Neuronal stem cell (in vitro differentiated cells): ENCODE data around the gene DCAF11.
A peak's percentile ranks its signal among the peaks of the same experiment; 100 is the strongest.

Source experiments
- DNase-seq: peaks from one replicate; pipeline ENCODE4 v3.0.0-alpha.2; 2013; ENCODE audit warnings: low spot score
- H2AFZ ChIP-seq: one replicate; pipeline ENCODE4 v1.6.1; 2013; ENCODE audit warnings: mild to moderate bottlenecking, low read length, inconsistent platforms
- H2AK5ac ChIP-seq: 2 replicates; pipeline ENCODE4 v1.6.1; 2013; ENCODE audit warnings: low read depth, mild to moderate bottlenecking, inconsistent platforms, low read length, moderate library complexity, mixed read lengths
- H2BK120ac ChIP-seq: 2 replicates; pipeline ENCODE4 v1.6.1; 2013; ENCODE audit warnings: low read depth, mild to moderate bottlenecking, inconsistent platforms, low read length, moderate library complexity, mixed read lengths
- H2BK12ac ChIP-seq: one replicate; pipeline ENCODE4 v1.6.1; 2013; ENCODE audit warnings: low read length, inconsistent platforms
- H2BK15ac ChIP-seq: 2 replicates; pipeline ENCODE4 v1.6.1; 2013; ENCODE audit warnings: mild to moderate bottlenecking, low read length, inconsistent platforms, mixed read lengths
- H2BK5ac ChIP-seq: one replicate; pipeline ENCODE4 v1.6.1; 2013; ENCODE audit warnings: inconsistent platforms, mild to moderate bottlenecking, low read length, moderate library complexity
- H3K14ac ChIP-seq: one replicate; pipeline ENCODE4 v1.6.1; 2013; ENCODE audit warnings: low read length, inconsistent platforms
- H3K18ac ChIP-seq: 2 replicates; pipeline ENCODE4 v1.6.1; 2013; ENCODE audit warnings: low read length, inconsistent platforms
- H3K23ac ChIP-seq: 2 replicates; pipeline ENCODE4 v1.6.1; 2013; ENCODE audit warnings: low read depth, mild to moderate bottlenecking, mixed read lengths, low read length, inconsistent platforms; ENCODE audit not compliant: poor library complexity
- H3K27ac ChIP-seq: replicated peaks from 3 replicates; pipeline ENCODE4 v1.5.1; 2013; ENCODE audit warnings: low read length, inconsistent platforms
- H3K27me3 ChIP-seq, 3 experiments: 2 replicates each; pipeline ENCODE4 v1.6.1; 2013; ENCODE audit warnings: low read length in 3 of 3, mild to moderate bottlenecking in 2 of 3, inconsistent platforms in 1 of 3, low read depth in 1 of 3, mixed read lengths in 1 of 3, moderate library complexity in 1 of 3; ENCODE audit not compliant: control insufficient read depth in 3 of 3, insufficient read depth in 3 of 3
- H3K36me3 ChIP-seq, 2 donors: replicated peaks in 1 of 2; 2 replicates each; pipeline ENCODE4 v1.6.1; 2013; ENCODE audit warnings: low read length in 2 of 2; ENCODE audit not compliant: control insufficient read depth in 2 of 2, insufficient read depth in 2 of 2
- H3K4ac ChIP-seq: 2 replicates; pipeline ENCODE4 v1.6.1; 2013; ENCODE audit warnings: inconsistent platforms, mild to moderate bottlenecking, low read length, moderate library complexity
- H3K4me1 ChIP-seq, 2 donors: 1 replicate in 1 of 2; 2 replicates in 1 of 2; pipeline ENCODE4 v1.6.1; 2013; ENCODE audit warnings: low read length in 2 of 2, low read depth in 1 of 2; ENCODE audit not compliant: control insufficient read depth in 2 of 2, insufficient read depth in 1 of 2
- H3K4me2 ChIP-seq: one replicate; pipeline ENCODE4 v1.6.1; 2013; ENCODE audit warnings: mild to moderate bottlenecking, low read length, inconsistent platforms; ENCODE audit not compliant: insufficient read depth, poor library complexity, severe bottlenecking
- H3K4me3 ChIP-seq, 2 donors: 2 replicates each; pipeline ENCODE4 v1.5.1; 2013; ENCODE audit warnings: low read length in 2 of 2, mild to moderate bottlenecking in 2 of 2, inconsistent platforms in 1 of 2, moderate library complexity in 1 of 2
- H3K79me1 ChIP-seq: one replicate; pipeline ENCODE4 v1.6.1; 2013; ENCODE audit warnings: low read depth, mild to moderate bottlenecking, inconsistent platforms, low read length, moderate library complexity
- H3K9ac ChIP-seq: one replicate; pipeline ENCODE4 v1.6.1; 2013; ENCODE audit warnings: mild to moderate bottlenecking, low read depth, low read length, inconsistent platforms; ENCODE audit not compliant: poor library complexity
- H3K9me3 ChIP-seq, 2 donors: replicated peaks in 1 of 2; 2 replicates each; pipeline versions ENCODE3 to v1.6.1; 2013; ENCODE audit warnings: low read length in 2 of 2, mild to moderate bottlenecking in 2 of 2, inconsistent platforms in 1 of 2, low read depth in 1 of 2, mixed read lengths in 1 of 2, moderate library complexity in 1 of 2; ENCODE audit not compliant: control insufficient read depth in 2 of 2, insufficient read depth in 1 of 2
- H4K8ac ChIP-seq: one replicate; pipeline ENCODE4 v1.6.1; 2013; ENCODE audit warnings: low read depth, mild to moderate bottlenecking, inconsistent platforms, low read length, moderate library complexity
- H4K91ac ChIP-seq: one replicate; pipeline ENCODE4 v1.6.1; 2013; ENCODE audit warnings: low read length, low read depth, mild to moderate bottlenecking, inconsistent platforms; ENCODE audit not compliant: poor library complexity
- WGBS, 2 donors: extraction: QIAGEN DNeasy Blood & Tissue Kit; methylation state at CpG; one replicate each; pipeline ENCODE4 v1.1.7; 2013; ENCODE audit warnings: missing lambda C conversion rate in 2 of 2, mixed read lengths in 1 of 2; ENCODE audit not compliant: insufficient read length in 2 of 2, insufficient replicate concordance in 1 of 2; ENCODE audit errors: extremely low coverage in 2 of 2; 5-methylcytosine and 5-hydroxymethylcytosine counted together

Gene DCAF11

DNA sequence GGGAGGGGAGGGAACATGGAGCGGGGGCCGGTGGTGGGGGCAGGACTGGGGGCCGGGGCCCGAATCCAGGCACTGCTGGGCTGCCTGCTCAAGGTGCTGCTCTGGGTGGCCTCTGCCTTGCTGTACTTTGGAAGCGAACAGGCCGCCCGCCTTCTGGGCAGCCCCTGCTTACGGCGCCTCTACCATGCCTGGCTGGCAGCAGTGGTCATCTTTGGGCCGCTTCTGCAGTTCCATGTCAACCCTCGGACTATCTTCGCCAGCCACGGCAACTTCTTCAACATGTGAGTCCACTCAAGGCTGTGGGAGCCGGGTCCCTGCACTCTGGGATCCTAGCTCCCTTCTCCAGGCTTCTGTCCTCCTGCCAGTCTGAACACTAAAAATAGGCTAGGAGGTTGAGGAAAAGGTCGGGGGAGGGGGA lies 17.0 kb downstream of the DCAF11 start:
- no peak overlapping the region for H2BK5ac ChIP-seq
- H3K9ac ChIP-seq, result no peak overlapping the region
- H3K9me3 ChIP-seq, result no peaks in the 10 kb centered on the region
- no peaks in the 10 kb centered on the region for H3K79me1 ChIP-seq
- no peak overlapping the region for H3K23ac ChIP-seq
- no peaks in the 10 kb centered on the region for H3K36me3 ChIP-seq
- H2BK12ac ChIP-seq, result no peak overlapping the region
- WGBS, 2 donors, result no CpG with 5 or more reads among the region's 15 CpGs
- H3K14ac ChIP-seq, result no peak overlapping the region
- no peak overlapping the region for H3K4me2 ChIP-seq
- H3K18ac ChIP-seq, result no peak overlapping the region
- H2BK120ac ChIP-seq, result no peak overlapping the region
- H3K4ac ChIP-seq, result no peak overlapping the region
- no peak overlapping the region for H3K27ac ChIP-seq
- no peaks in the 10 kb centered on the region for H3K27me3 ChIP-seq
- no peak overlapping the region for H4K8ac ChIP-seq
- H2AFZ ChIP-seq, result no peak overlapping the region
- peak overlapping the region; percentile 58 for H2BK15ac ChIP-seq
- peaks cover 6 to 7% of the 10 kb centered on the region in 2 donors for H3K4me1 ChIP-seq
- no peak overlapping the region for H3K4me3 ChIP-seq
- no peak overlapping the region for H2AK5ac ChIP-seq
- no peak for DNase-seq
- H4K91ac ChIP-seq, result no peak overlapping the region

DNA sequence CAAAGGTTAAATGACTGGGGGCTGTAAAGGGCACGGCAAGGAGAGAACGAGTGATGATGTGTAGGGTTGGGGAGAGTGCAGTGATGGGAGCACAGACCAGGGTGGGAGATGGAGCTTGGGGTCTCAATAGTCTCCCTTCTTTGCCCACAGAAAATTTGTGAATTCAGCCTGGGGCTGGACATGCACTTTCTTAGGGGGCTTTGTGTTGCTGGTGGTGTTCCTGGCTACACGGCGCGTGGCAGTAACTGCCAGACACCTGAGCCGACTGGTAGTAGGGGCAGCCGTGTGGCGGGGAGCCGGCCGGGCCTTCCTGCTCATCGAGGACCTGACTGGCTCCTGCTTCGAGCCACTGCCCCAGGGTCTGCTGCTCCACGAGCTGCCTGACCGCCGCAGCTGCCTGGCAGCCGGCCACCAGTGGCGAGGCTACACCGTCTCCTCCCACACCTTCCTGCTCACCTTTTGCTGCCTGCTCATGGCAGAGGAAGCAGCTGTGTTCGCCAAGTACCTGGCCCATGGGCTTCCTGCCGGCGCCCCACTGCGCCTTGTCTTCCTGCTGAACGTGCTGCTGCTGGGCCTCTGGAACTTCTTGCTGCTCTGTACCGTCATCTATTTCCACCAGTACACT lies 17.6 kb downstream of the DCAF11 start:
- H3K14ac ChIP-seq, result no peak overlapping the region
- peaks cover 9 to 10% of the 10 kb centered on the region in 2 donors for H3K4me1 ChIP-seq
- H3K23ac ChIP-seq, result peak overlapping the region; percentile 10
- no peak overlapping the region for H3K4ac ChIP-seq
- H2AFZ ChIP-seq, result no peak overlapping the region
- H3K27ac ChIP-seq, result no peak overlapping the region
- no peak for DNase-seq
- H2BK15ac ChIP-seq, result peak overlapping the region; percentile 98
- no peak overlapping the region for H3K18ac ChIP-seq
- H4K8ac ChIP-seq, result peak overlapping the region; percentile 72
- no peak overlapping the region for H2BK5ac ChIP-seq
- no peaks in the 10 kb centered on the region for H3K79me1 ChIP-seq
- no peak overlapping the region for H2BK120ac ChIP-seq
- no peak overlapping the region for H3K4me3 ChIP-seq
- no CpG with 5 or more reads among the region's 24 CpGs for WGBS, 2 donors
- H4K91ac ChIP-seq, result no peak overlapping the region
- H3K9me3 ChIP-seq, result no peaks in the 10 kb centered on the region
- peak overlapping the region; percentile 49 for H2BK12ac ChIP-seq
- peaks cover 0 to 2% of the 10 kb centered on the region in 2 donors for H3K36me3 ChIP-seq
- no peak overlapping the region for H3K4me2 ChIP-seq
- no peaks in the 10 kb centered on the region for H3K27me3 ChIP-seq
- peak overlapping the region; percentile 46 for H2AK5ac ChIP-seq
- H3K9ac ChIP-seq, result no peak overlapping the region

DNA sequence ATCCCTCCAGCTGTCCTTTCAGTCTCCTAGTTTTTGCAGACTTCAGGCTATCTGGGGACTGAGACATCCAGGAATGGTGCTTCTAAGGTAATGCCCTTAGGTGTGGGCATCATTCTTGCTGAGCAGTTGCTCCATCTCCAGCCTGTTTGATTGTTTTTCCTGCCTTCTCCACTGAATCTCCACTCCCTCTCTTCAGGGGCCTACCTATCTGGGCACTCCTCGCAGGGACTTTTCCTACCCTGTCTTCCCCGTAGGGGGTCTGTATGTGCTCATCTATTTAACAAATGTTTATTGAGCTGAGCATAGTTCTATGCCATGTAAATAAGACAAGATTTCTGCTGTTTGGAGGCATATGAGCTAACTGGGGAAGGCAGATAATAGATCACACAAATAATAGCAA lies 18.4 kb downstream of the DCAF11 start:
- no peak for DNase-seq
- no peak overlapping the region for H3K14ac ChIP-seq
- H3K36me3 ChIP-seq, result peaks cover 5 to 10% of the 10 kb centered on the region in 2 donors
- no peak overlapping the region for H2BK15ac ChIP-seq
- H3K4ac ChIP-seq, result no peak overlapping the region
- no peaks in the 10 kb centered on the region for H3K79me1 ChIP-seq
- no peak overlapping the region for H2BK120ac ChIP-seq
- no peak overlapping the region for H4K91ac ChIP-seq
- H3K4me2 ChIP-seq, result no peak overlapping the region
- H3K4me3 ChIP-seq, result no peak overlapping the region
- no peaks in the 10 kb centered on the region for H3K9me3 ChIP-seq
- H3K27ac ChIP-seq, result no peak overlapping the region
- H2BK5ac ChIP-seq, result no peak overlapping the region
- H2BK12ac ChIP-seq, result no peak overlapping the region
- WGBS, 2 donors, result no CpG with 5 or more reads among the region's 2 CpGs
- H3K9ac ChIP-seq, result no peak overlapping the region
- no peak overlapping the region for H2AFZ ChIP-seq
- H3K27me3 ChIP-seq, result no peaks in the 10 kb centered on the region
- H3K18ac ChIP-seq, result no peak overlapping the region
- H4K8ac ChIP-seq, result no peak overlapping the region
- no peak overlapping the region for H3K23ac ChIP-seq
- no peak overlapping the region for H2AK5ac ChIP-seq
- peaks cover 9 to 10% of the 10 kb centered on the region in 2 donors for H3K4me1 ChIP-seq

DNA sequence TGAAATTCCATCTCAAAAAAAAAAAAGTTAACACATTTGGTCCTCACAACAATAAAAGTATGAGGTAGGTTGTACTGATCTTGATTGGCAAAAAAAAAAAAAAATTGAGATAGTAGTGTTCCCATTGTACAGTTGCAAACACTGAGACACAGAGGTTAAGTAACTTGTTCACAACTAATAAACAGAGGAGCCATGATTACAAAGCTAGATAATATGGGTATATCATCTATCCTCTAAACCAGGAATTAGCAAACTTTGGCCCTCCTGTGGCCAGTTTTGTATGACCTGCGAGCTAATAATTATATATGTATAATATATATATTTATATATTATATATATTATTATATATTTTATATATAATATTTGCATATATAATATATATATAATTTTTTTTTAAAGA lies 19.2 kb downstream of the DCAF11 start:
- Histone ChIP-seq H4K8ac (no peak overlapping the region), H3K27ac (no peak overlapping the region), H3K18ac (no peak overlapping the region), H2BK5ac (no peak overlapping the region), H2BK120ac (no peak overlapping the region), H3K9ac (no peak overlapping the region), H3K4me3 (no peak overlapping the region), H3K23ac (no peak overlapping the region), H2AFZ (no peak overlapping the region), H3K4me2 (no peak overlapping the region), H2AK5ac (no peak overlapping the region), H4K91ac (no peak overlapping the region), H3K9me3 (no peaks in the 10 kb centered on the region), H3K4ac (no peak overlapping the region), H2BK15ac (no peak overlapping the region), H3K27me3 (no peaks in the 10 kb centered on the region), H3K4me1 (peaks cover 9 to 10% of the 10 kb centered on the region in 2 donors), H2BK12ac (no peak overlapping the region), H3K79me1 (no peaks in the 10 kb centered on the region), H3K36me3 (peaks cover 12 to 18% of the 10 kb centered on the region in 2 donors), H3K14ac (no peak overlapping the region)
- no peak for DNase-seq
- WGBS, 2 donors, result no CpG with 5 or more reads among the region's 1 CpG
